Activated B cell treated with CpG ODN at 0.5 μM for 24 hours (primary cell): ENCODE data around the gene HOXB3. TPM values are rescaled to one million over a fixed set of nuclear protein-coding genes. Genes with fewer than 3 reads are reported as not detected.
A peak's percentile ranks its signal among the peaks of the same experiment; 100 is the strongest.

Experiments used
- ATAC-seq: fragments of 200-7000 bp; cut with Tn5 transposase; one replicate; pipeline ENCODE4 v1.10.0; 2021; ENCODE audit warnings: low read depth, mild to moderate bottlenecking, moderate library complexity
- CTCF ChIA-PET: fragments of 350-600 bp; sonication (Branson Sonifier 250); formaldehyde crosslinking; loops from one replicate; lab custom pipeline; 2021; ENCODE audit warnings: antibody characterized with exemption; lab: Charles Lee
- POLR2A ChIA-PET: fragments of 350-600 bp; sonication (Branson Sonifier 250); formaldehyde crosslinking; loops from one replicate; lab custom pipeline; 2021; ENCODE audit warnings: antibody characterized with exemption; lab: Charles Lee
- DNase-seq: peaks from one replicate; pipeline ENCODE4 v3.0.0; 2022
- H3K27ac Mint-ChIP-seq: one replicate; pipeline ENCODE4 v1.8.0; 2020; ENCODE audit warnings: mixed read lengths
- H3K27me3 Mint-ChIP-seq: one replicate; pipeline ENCODE4 v1.8.0; 2021; ENCODE audit warnings: mixed read lengths
- H3K36me3 Mint-ChIP-seq: one replicate; pipeline ENCODE4 v1.8.0; 2021; ENCODE audit warnings: low read depth, mixed read lengths
- H3K4me1 Mint-ChIP-seq: one replicate; pipeline ENCODE4 v1.8.0; 2021; ENCODE audit warnings: mixed read lengths
- H3K4me3 Mint-ChIP-seq: one replicate; pipeline ENCODE4 v1.8.0; 2020; ENCODE audit warnings: mild to moderate bottlenecking, mixed read lengths
- H3K9me3 Mint-ChIP-seq: one replicate; pipeline ENCODE4 v1.8.0; 2020; ENCODE audit warnings: mixed read lengths
- CTCF ChIP-seq: fragments of 200-600 bp; IDR thresholded peaks from one replicate; pipeline ENCODE4 v1.8.0; 2022; ENCODE audit warnings: antibody characterized with exemption, mild to moderate bottlenecking
- intact Hi-C: fragments of 100-400 bp; cut with micrococcal nuclease; formaldehyde crosslinking; loops from one replicate; pipeline ENCODE4 v1.15.1; 2024
- total RNA-seq: library from RNA; stranded (reverse); gene quantifications from 2 replicates; pipeline ENCODE4 v1.2.3, GENCODE V29; 2022

Gene HOXB3
- total RNA-seq, 1 donor from 2014 or later: 2.6 TPM

GRCh38 chr17:48568499-48569239 lies 21.4 kb downstream of the HOXB3 start:
- intact Hi-C loops: no loop called here
- TF ChIP-seq CTCF: no peak
- H3K27ac Mint-ChIP-seq: no peak overlapping the region
- H3K9me3 Mint-ChIP-seq: no peaks in the 10 kb centered on the region
- no peak for ATAC-seq
- ChIA-PET POLR2A (interaction anchor here (0.7 kb wide), 1 partner anchor 122 kb away, joined by 3 read pairs; no protein-coding TSS in a partner anchor), CTCF (interaction anchor here (1.1 kb wide), 1 partner anchor 20 kb away, joined by 3 read pairs; no protein-coding TSS in a partner anchor)
- peaks cover 25% of the 10 kb centered on the region for H3K27me3 Mint-ChIP-seq
- H3K4me3 Mint-ChIP-seq: peak overlapping the region; percentile 12
- no peak for DNase-seq
- peaks cover 4% of the 10 kb centered on the region for H3K4me1 Mint-ChIP-seq
- H3K36me3 Mint-ChIP-seq: no peaks in the 10 kb centered on the region

DNA sequence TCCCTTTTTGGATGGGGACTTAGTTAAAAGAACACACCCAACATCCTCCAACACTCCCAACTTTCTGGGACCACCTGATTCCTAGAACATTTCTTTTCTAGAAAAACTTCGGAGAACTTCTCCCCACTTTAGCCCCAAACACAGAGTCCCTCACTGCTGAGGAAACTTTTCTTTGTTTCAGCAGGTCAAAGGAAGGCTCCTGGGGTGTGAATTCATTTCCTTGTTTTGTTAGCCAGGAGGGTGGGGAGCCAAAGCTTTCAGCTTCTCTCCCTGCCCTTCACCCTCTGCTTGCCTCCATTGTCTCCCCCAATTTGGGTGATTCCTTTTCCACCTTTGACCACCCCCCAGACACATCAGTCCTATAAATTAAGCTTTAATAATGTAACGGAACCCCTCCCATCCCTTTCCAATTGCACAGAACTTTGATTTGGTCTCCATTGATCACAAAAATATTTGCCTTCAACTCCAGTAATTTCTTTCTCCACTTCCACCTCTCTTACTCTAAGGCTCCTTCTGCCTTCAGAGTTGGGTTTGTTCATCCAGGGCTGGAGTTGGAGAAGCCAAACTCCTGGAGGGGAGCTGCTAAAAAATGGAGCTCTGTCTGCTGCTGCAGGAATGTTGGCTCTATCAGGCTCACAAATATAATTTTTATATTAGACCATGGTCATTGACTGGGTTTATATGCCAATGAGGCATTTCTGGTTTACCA lies 22.2 kb downstream of the HOXB3 start:
- no peak for ATAC-seq
- TF ChIP-seq CTCF: no peak
- Mint-ChIP-seq H3K4me3 (no peak overlapping the region), H3K36me3 (no peaks in the 10 kb centered on the region), H3K4me1 (peaks cover 4% of the 10 kb centered on the region), H3K27ac (no peak overlapping the region), H3K9me3 (no peaks in the 10 kb centered on the region), H3K27me3 (peaks cover 26% of the 10 kb centered on the region)
- no peak for DNase-seq
- intact Hi-C loops: loop anchor here (2.0 kb wide), 1 partner anchor 15 kb away; no protein-coding TSS in a partner anchor
- CTCF ChIA-PET: interaction anchor here (1.1 kb wide), 1 partner anchor 19 kb away, joined by 3 read pairs; no protein-coding TSS in a partner anchor
- POLR2A ChIA-PET: interaction anchor here (0.7 kb wide), 1 partner anchor 122 kb away, joined by 3 read pairs; no protein-coding TSS in a partner anchor

GRCh38 chr17:48567209-48567608 lies 22.8 kb downstream of the HOXB3 start:
- TF ChIP-seq CTCF: no peak
- Mint-ChIP-seq H3K36me3 (no peaks in the 10 kb centered on the region), H3K9me3 (no peaks in the 10 kb centered on the region), H3K27ac (no peak overlapping the region), H3K4me1 (peaks cover 4% of the 10 kb centered on the region), H3K4me3 (no peak overlapping the region), H3K27me3 (peaks cover 26% of the 10 kb centered on the region)
- no peak for DNase-seq
- intact Hi-C loops: loop anchor here (2.0 kb wide), 1 partner anchor 14 kb away; no protein-coding TSS in a partner anchor
- no peak for ATAC-seq
- POLR2A ChIA-PET: no interaction called here
- CTCF ChIA-PET: no interaction called here

DNA sequence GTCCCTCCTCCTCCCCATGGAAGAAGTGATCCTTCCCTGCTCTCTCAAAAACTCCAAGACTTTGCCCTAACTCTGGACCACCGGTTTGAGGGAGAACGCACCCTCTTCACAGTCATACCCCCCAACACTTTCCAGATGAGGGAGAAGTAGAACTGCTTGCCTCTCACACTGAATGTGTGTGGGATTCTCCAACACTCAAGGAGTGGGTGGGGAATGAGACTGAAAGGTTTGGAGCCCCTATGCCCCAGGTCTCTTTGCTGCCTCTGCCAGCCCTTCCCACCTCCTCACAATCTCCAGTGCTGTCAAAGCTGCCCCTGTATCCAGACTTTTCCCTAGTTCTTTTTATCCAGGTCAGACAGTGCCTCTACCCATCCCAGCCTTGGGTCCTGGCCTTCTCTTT lies 23.3 kb downstream of the HOXB3 start:
- H3K27me3 Mint-ChIP-seq: peaks cover 25% of the 10 kb centered on the region
- no peak for ATAC-seq
- intact Hi-C loops: loop anchor here (2.0 kb wide), 1 partner anchor 14 kb away; no protein-coding TSS in a partner anchor
- H3K4me1 Mint-ChIP-seq: peaks cover 4% of the 10 kb centered on the region
- ChIA-PET POLR2A (no interaction called here), CTCF (no interaction called here)
- H3K27ac Mint-ChIP-seq: no peak overlapping the region
- H3K36me3 Mint-ChIP-seq: no peaks in the 10 kb centered on the region
- no peak overlapping the region for H3K4me3 Mint-ChIP-seq
- H3K9me3 Mint-ChIP-seq: no peaks in the 10 kb centered on the region
- no peak for DNase-seq
- no peak for TF ChIP-seq CTCF
